Measurements from ENCODE around the gene ERMN. TPM values are rescaled to one million over a fixed set of nuclear protein-coding genes. Genes with fewer than 3 reads are reported as not detected.

ERMN gene
- total and polyA plus RNA-seq, 9 donors, result 0.08 to 0.40 (median 0.25) TPM; not detected in 5

DNA sequence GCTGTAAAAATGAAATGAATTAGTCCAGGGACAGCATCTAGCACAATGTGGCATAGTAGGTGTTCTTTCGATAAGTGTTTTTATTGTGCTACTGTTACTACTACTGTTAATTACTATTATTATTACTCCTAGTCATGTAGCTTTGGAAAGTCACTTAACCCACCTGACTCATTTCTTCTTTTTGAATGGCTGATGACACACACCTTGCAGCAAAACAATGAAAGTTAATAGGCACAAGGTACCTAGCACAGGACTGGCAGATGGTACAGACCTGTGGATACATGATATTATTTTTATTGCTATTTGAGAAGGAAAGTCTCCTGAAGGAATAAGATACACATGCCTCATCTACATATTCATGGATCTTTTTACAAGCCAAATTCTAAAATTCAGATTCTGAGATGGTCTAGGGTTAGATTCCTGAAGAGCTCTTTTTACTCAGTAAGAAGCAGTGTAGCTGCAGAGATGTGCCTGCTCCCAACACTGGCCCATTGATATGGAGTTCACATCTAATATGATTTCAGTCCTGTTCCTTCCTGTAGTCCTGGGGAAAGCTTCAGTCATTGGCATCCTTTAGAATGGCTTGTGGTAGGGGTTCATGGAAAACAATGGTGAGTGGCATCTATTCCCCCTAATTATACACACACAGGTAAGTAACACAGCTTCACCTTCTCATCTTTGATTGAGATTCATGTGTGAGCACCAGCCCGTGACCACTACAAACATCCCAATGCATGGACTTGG lies 7.9 kb upstream of the ERMN start:
- WGBS, 3 donors, result 90 to 94% (median 93%) methylated on average over 2 of the region's 2 CpGs
- no peak for DNase-seq
- Histone ChIP-seq H3K36me3 (no peaks in the 10 kb centered on the region), H3K4me3 (no peak overlapping the region), H3K4me1 (ENCODE audit: insufficient read depth) (no peaks in the 10 kb centered on the region), H3K27ac (no peak overlapping the region), H3K27me3 (no peaks in the 10 kb centered on the region), H3K9me3 (no peaks in the 10 kb centered on the region)
- intact Hi-C loops (cut with DNase I), result no loop called here
- no peak for TF ChIP-seq POLR2A (IDR thresholded peaks at IDR 0.05)
- TF ChIP-seq EP300 (IDR thresholded peaks at IDR 0.05), result no peak
- TF ChIP-seq, protein P1, sequence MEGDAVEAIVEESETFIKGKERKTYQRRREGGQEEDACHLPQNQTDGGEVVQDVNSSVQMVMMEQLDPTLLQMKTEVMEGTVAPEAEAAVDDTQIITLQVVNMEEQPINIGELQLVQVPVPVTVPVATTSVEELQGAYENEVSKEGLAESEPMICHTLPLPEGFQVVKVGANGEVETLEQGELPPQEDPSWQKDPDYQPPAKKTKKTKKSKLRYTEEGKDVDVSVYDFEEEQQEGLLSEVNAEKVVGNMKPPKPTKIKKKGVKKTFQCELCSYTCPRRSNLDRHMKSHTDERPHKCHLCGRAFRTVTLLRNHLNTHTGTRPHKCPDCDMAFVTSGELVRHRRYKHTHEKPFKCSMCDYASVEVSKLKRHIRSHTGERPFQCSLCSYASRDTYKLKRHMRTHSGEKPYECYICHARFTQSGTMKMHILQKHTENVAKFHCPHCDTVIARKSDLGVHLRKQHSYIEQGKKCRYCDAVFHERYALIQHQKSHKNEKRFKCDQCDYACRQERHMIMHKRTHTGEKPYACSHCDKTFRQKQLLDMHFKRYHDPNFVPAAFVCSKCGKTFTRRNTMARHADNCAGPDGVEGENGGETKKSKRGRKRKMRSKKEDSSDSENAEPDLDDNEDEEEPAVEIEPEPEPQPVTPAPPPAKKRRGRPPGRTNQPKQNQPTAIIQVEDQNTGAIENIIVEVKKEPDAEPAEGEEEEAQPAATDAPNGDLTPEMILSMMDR (IDR thresholded peaks at IDR 0.05), result no peak

DNA sequence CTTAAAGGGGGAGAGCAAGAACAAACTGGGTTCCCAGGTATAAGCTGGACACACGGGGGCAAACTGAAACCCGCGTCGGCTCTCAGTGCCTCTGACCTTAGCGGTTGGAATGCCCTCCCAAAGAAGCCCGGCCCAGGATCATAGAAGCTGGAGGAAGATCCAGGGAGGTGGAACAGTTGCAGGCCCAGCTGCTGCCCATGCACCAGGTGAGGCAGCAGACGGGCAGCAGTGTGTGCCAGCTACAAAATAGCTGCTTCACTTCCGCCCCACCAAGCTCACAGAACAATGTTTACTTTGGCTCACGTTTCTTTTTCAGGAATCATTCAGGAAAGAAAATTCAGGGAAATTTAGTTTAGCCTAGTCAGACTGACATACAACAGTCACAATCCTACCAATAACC lies 3.9 kb upstream of the ERMN start:
- WGBS, 3 donors, result 83 to 91% (median 85%) methylated on average over 9 of the region's 9 CpGs
- Histone ChIP-seq H3K9me3 (no peaks in the 10 kb centered on the region), H3K36me3 (no peaks in the 10 kb centered on the region), H3K27me3 (no peaks in the 10 kb centered on the region), H3K4me1 (ENCODE audit: insufficient read depth) (no peaks in the 10 kb centered on the region), H3K4me3 (no peak overlapping the region), H3K27ac (no peak overlapping the region)
- no peak for DNase-seq
- TF ChIP-seq, protein P1 (IDR thresholded peaks at IDR 0.05), result no peak
- no peak for TF ChIP-seq EP300 (IDR thresholded peaks at IDR 0.05)
- no peak for TF ChIP-seq POLR2A (IDR thresholded peaks at IDR 0.05)
- intact Hi-C loops (cut with DNase I), result no loop called here

DNA sequence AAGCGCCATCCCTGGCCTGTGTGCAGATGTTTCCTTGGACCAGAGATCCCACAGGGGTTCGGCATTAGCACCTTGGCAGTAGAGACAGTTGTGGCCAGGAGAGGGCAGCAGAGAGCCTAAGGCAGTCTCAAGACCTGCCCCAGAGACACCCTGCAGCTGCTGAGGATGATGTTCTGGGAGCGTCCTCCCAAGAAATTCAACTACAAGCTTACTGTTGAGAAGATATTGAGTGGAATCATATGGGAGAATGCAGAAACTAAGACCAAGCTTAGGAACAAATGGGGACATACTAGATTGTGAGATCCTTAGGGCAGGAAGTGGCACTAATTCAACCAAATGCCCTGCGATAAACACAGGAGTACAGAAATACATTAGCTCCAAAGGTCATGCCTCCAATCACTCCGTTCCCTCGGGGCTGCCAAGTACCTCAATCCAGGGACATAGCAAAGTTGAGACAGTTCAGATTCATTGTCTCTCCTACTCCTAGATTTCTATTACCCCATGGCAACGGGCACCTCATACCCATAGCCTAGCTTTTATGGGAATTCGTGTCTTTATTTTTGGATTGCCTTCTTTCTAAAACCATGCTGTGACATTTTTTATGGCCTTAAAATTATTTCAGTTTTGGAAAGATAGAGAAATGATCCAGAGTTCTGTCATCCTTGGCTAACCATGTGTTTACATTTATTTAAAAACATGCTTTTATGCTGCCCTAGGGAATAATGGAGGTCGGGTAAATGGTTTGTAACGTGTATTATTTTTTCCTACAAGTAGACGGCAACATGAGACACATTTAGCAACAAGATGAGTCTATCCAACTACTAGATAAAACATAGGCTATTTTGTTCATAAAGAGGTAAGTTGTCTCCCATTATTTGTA lies 2.2 kb upstream of the ERMN start:
- intact Hi-C loops (cut with DNase I), result no loop called here
- Histone ChIP-seq H3K27me3 (no peaks in the 10 kb centered on the region), H3K4me3 (no peak overlapping the region), H3K27ac (no peak overlapping the region), H3K4me1 (ENCODE audit: insufficient read depth) (no peaks in the 10 kb centered on the region), H3K9me3 (no peaks in the 10 kb centered on the region), H3K36me3 (no peaks in the 10 kb centered on the region)
- DNase-seq, result peak; percentile 37 to 74 (median 53)
- WGBS, 3 donors, result 35 to 40% (median 37%) methylated on average over 11 of the region's 11 CpGs
- no peak for TF ChIP-seq POLR2A (IDR thresholded peaks at IDR 0.05)
- TF ChIP-seq, protein P1 (IDR thresholded peaks at IDR 0.05), result peak in 1 of 3 donors; percentile 22

- 57 to 71% (median 58%) methylated on average over 3 of the region's 3 CpGs for WGBS, 3 donors
- Histone ChIP-seq H3K27ac (no peak overlapping the region), H3K4me3 (no peak overlapping the region), H3K9me3 (no peaks in the 10 kb centered on the region), H3K36me3 (no peaks in the 10 kb centered on the region), H3K4me1 (ENCODE audit: insufficient read depth) (no peaks in the 10 kb centered on the region), H3K27me3 (no peaks in the 10 kb centered on the region)
- no peak for DNase-seq
- intact Hi-C loops (cut with DNase I), result no loop called here
- TF ChIP-seq, protein P1 (IDR thresholded peaks at IDR 0.05), result no peak
- TF ChIP-seq EP300 (IDR thresholded peaks at IDR 0.05) (no peak), POLR2A (IDR thresholded peaks at IDR 0.05) (no peak)
Measured at GRCh38 chr2:157327200-157327599, 1.6 kb upstream of the ERMN start.
